ENCODE data around the gene NHERF1. TPM values are rescaled to one million over a fixed set of nuclear protein-coding genes. Genes with fewer than 3 reads are reported as not detected.

Gene NHERF1
- total RNA-seq, 2 experiments from 2014 or later = 68.4 to 72.4 TPM

GRCh38 chr17:74728702-74729075, 19.7 kb upstream of the NHERF1 start:
- Histone ChIP-seq H3K9me3 (ENCODE audit: control insufficient read depth in 1 of 2, insufficient read depth in 1 of 2, low read length in 2 of 2) (no peaks in the 10 kb centered on the region), H3K4me3 (ENCODE audit: low read length) (no peak overlapping the region), H3K27ac (ENCODE audit: low read depth in 1 of 2, low read length in 2 of 2) (no peak overlapping the region), H3K27me3 (ENCODE audit: control insufficient read depth in 1 of 2, insufficient read depth in 2 of 2, low read length in 2 of 2) (no peaks in the 10 kb centered on the region), H3K36me3 (ENCODE audit: insufficient read depth, low read length) (no peaks in the 10 kb centered on the region), H3K4me1 (ENCODE audit: insufficient read depth, low read length) (peaks cover 42% of the 10 kb centered on the region)
- ATAC-seq (ENCODE audit: poor library complexity) (no peak), DNase-seq (no peak)
- Mint-ChIP-seq H3K36me3 (ENCODE audit: low read depth) (no peaks in the 10 kb centered on the region), H3K9me3 (no peaks in the 10 kb centered on the region), H3K4me3 (no peak overlapping the region), H3K4me1 (ENCODE audit: low read depth) (peaks cover 5% of the 10 kb centered on the region), H3K27me3 (no peaks in the 10 kb centered on the region), H3K27ac (no peak overlapping the region)
- ChIA-PET POLR2A (no interaction called here), CTCF (no interaction called here)
- no peak for TF ChIP-seq CTCF (IDR thresholded peaks at IDR 0.05)
- intact Hi-C loops (cut with DNase I, micrococcal nuclease) = no loop called here

- no peak overlapping the region for H3K4me3 ChIP-seq (ENCODE audit: low read length)
- Mint-ChIP-seq H3K27me3 (no peaks in the 10 kb centered on the region), H3K4me3 (no peak overlapping the region), H3K4me1 (ENCODE audit: low read depth) (peaks cover 5% of the 10 kb centered on the region), H3K36me3 (ENCODE audit: low read depth) (no peaks in the 10 kb centered on the region), H3K27ac (no peak overlapping the region), H3K9me3 (no peaks in the 10 kb centered on the region)
- no peaks in the 10 kb centered on the region for H3K9me3 ChIP-seq (ENCODE audit: control insufficient read depth in 1 of 2, insufficient read depth in 1 of 2, low read length in 2 of 2)
- no peak for TF ChIP-seq CTCF (IDR thresholded peaks at IDR 0.05)
- no peak overlapping the region for H3K27ac ChIP-seq (ENCODE audit: low read depth in 1 of 2, low read length in 2 of 2)
- no peak for DNase-seq
- ChIA-PET CTCF (no interaction called here), POLR2A (interaction anchor here (0.8 kb wide), 1 partner anchor 8 kb away, joined by 3 read pairs; no protein-coding TSS in a partner anchor)
- intact Hi-C loops (cut with DNase I, micrococcal nuclease) = no loop called here
- no peak for ATAC-seq (ENCODE audit: poor library complexity)
- H3K36me3 ChIP-seq (ENCODE audit: insufficient read depth, low read length) = no peaks in the 10 kb centered on the region
- peaks cover 42% of the 10 kb centered on the region for H3K4me1 ChIP-seq (ENCODE audit: insufficient read depth, low read length)
- no peaks in the 10 kb centered on the region for H3K27me3 ChIP-seq (ENCODE audit: control insufficient read depth in 1 of 2, insufficient read depth in 2 of 2, low read length in 2 of 2)
Measured at GRCh38 chr17:74729368-74729767, 19.1 kb upstream of the NHERF1 start.

GRCh38 chr17:74729866-74730265, 18.6 kb upstream of the NHERF1 start:
- peaks cover 8% of the 10 kb centered on the region for H3K4me1 Mint-ChIP-seq (ENCODE audit: low read depth)

More at GRCh38 chr17:74729866-74730265, 18.6 kb upstream of the NHERF1 start:
- DNase-seq (no peak), ATAC-seq (ENCODE audit: poor library complexity) (no peak)
- CTCF ChIA-PET = no interaction called here
- Mint-ChIP-seq H3K36me3 (ENCODE audit: low read depth) (no peaks in the 10 kb centered on the region), H3K9me3 (no peaks in the 10 kb centered on the region), H3K27ac (no peak overlapping the region), H3K27me3 (no peaks in the 10 kb centered on the region), H3K4me3 (no peak overlapping the region)
- intact Hi-C loops (cut with DNase I, micrococcal nuclease) = loop anchor here in 1 of 2 experiments (10.0 kb wide), 1 partner anchor 525 kb away; the partner anchor contains the start of gene RPL38
- no peaks in the 10 kb centered on the region for H3K9me3 ChIP-seq (ENCODE audit: control insufficient read depth in 1 of 2, insufficient read depth in 1 of 2, low read length in 2 of 2)
- H3K36me3 ChIP-seq (ENCODE audit: insufficient read depth, low read length) = no peaks in the 10 kb centered on the region
- POLR2A ChIA-PET = interaction anchor here (0.8 kb wide), 1 partner anchor 8 kb away, joined by 3 read pairs; no protein-coding TSS in a partner anchor
- H3K4me1 ChIP-seq (ENCODE audit: insufficient read depth, low read length) = peaks cover 42% of the 10 kb centered on the region
- H3K4me3 ChIP-seq (ENCODE audit: low read length) = no peak overlapping the region
- no peaks in the 10 kb centered on the region for H3K27me3 ChIP-seq (ENCODE audit: control insufficient read depth in 1 of 2, insufficient read depth in 2 of 2, low read length in 2 of 2)
- no peak overlapping the region for H3K27ac ChIP-seq (ENCODE audit: low read depth in 1 of 2, low read length in 2 of 2)
- TF ChIP-seq CTCF (IDR thresholded peaks at IDR 0.05) = no peak

All from CD4-positive, alpha-beta T cell (primary cell).